ENCODE results near the gene EPB41L5. TPM values are rescaled to one million over a fixed set of nuclear protein-coding genes. Genes with fewer than 3 reads are reported as not detected.
A peak's percentile ranks its signal among the peaks of the same experiment; 100 is the strongest.
"Not testable (repeated sequence)": the region's sequence is repeated elsewhere in the genome, so short reads cannot be mapped to it uniquely, and the experiment has no call there.

Gene EPB41L5
- total RNA-seq, 1 donor from 2014 or later, result 93.7 TPM

GRCh38 chr2:120195553-120195952 lies 182.7 kb downstream of the EPB41L5 start:
- intact Hi-C loops (cut with DNase I), result no loop called here
- ATAC-seq (no peak), DNase-seq (no peak)
- H3K27ac ChIP-seq, result no peak overlapping the region
- no peak for TF ChIP-seq CTCF (IDR thresholded peaks at IDR 0.05)
- H3K27me3 ChIP-seq (ENCODE audit: low read depth), result no peaks in the 10 kb centered on the region
- H3K36me3 ChIP-seq, result no peaks in the 10 kb centered on the region
- H3K4me1 ChIP-seq, result no peaks in the 10 kb centered on the region
- no peak overlapping the region for H3K4me3 ChIP-seq
- peaks cover 22% of the 10 kb centered on the region for H3K9me3 ChIP-seq

GRCh38 chr2:120199817-120200459 lies 187.1 kb downstream of the EPB41L5 start:
- intact Hi-C loops (cut with DNase I); H3K4me3 ChIP-seq; ATAC-seq; H3K27me3 ChIP-seq (ENCODE audit: low read depth); DNase-seq; H3K27ac ChIP-seq; H3K36me3 ChIP-seq: not testable (repeated sequence)
- peaks cover 14% of the 10 kb centered on the region for H3K9me3 ChIP-seq
- peaks cover 12% of the 10 kb centered on the region for H3K4me1 ChIP-seq

GRCh38 chr2:120203251-120204021 lies 190.6 kb downstream of the EPB41L5 start:
- Histone ChIP-seq H3K4me3 (no peak overlapping the region), H3K4me1 (peaks cover 12% of the 10 kb centered on the region), H3K27ac (peak overlapping the region; percentile 13), H3K27me3 (ENCODE audit: low read depth) (no peaks in the 10 kb centered on the region), H3K9me3 (peaks cover under 1% of the 10 kb centered on the region), H3K36me3 (no peaks in the 10 kb centered on the region)
- DNase-seq (no peak), ATAC-seq (peak; percentile 67 to 78)
- intact Hi-C loops (cut with DNase I), result no loop called here
- TF ChIP-seq CTCF (IDR thresholded peaks at IDR 0.05), result no peak

GRCh38 chr2:120204022-120204405 lies 191.1 kb downstream of the EPB41L5 start:
- DNase-seq (no peak), ATAC-seq (peak in 1 of 2 donors; percentile 14)
- Histone ChIP-seq H3K27ac (peak overlapping the region; percentile 13), H3K4me1 (peaks cover 12% of the 10 kb centered on the region), H3K4me3 (no peak overlapping the region), H3K9me3 (no peaks in the 10 kb centered on the region), H3K27me3 (ENCODE audit: low read depth) (no peaks in the 10 kb centered on the region), H3K36me3 (no peaks in the 10 kb centered on the region)
- intact Hi-C loops (cut with DNase I), result no loop called here
- no peak for TF ChIP-seq CTCF (IDR thresholded peaks at IDR 0.05)

GRCh38 chr2:120204417-120204816 lies 191.5 kb downstream of the EPB41L5 start:
- intact Hi-C loops (cut with DNase I), result no loop called here
- Histone ChIP-seq H3K27ac (peak overlapping the region; percentile 13), H3K4me1 (peaks cover 12% of the 10 kb centered on the region), H3K36me3 (no peaks in the 10 kb centered on the region), H3K4me3 (no peak overlapping the region), H3K9me3 (no peaks in the 10 kb centered on the region), H3K27me3 (ENCODE audit: low read depth) (no peaks in the 10 kb centered on the region)
- TF ChIP-seq CTCF (IDR thresholded peaks at IDR 0.05), result no peak
- ATAC-seq (no peak), DNase-seq (no peak)

All from lower lobe of right lung (tissue), 2 donors.